Measurements from ENCODE around the gene ADI1.

Gene ADI1

GRCh38 chr2:3454802-3455201 lies 64.5 kb downstream of the ADI1 start:
- no peak for TF ChIP-seq CTCF (IDR thresholded peaks at IDR 0.05)

- TF ChIP-seq CTCF (IDR thresholded peaks at IDR 0.05): no peak
Measured at GRCh38 chr2:3453190-3453999, 65.9 kb downstream of the ADI1 start.

GRCh38 chr2:3451926-3452671 lies 67.2 kb downstream of the ADI1 start:
- no peak for TF ChIP-seq CTCF (IDR thresholded peaks at IDR 0.05)

- TF ChIP-seq CTCF (IDR thresholded peaks at IDR 0.05): no peak
Measured at GRCh38 chr2:3451169-3451568, 68.2 kb downstream of the ADI1 start.

GRCh38 chr2:3450385-3451010 lies 68.8 kb downstream of the ADI1 start:
- TF ChIP-seq CTCF (IDR thresholded peaks at IDR 0.05): no peak

- TF ChIP-seq CTCF (IDR thresholded peaks at IDR 0.05): no peak
Measured at GRCh38 chr2:3449936-3450335, 69.4 kb downstream of the ADI1 start.

- TF ChIP-seq CTCF (IDR thresholded peaks at IDR 0.05): no peak
Measured at GRCh38 chr2:3449086-3449485, 70.2 kb downstream of the ADI1 start.

Measured in LNCAP (cell line).